ENCODE results near the gene BZW2.

DNA sequence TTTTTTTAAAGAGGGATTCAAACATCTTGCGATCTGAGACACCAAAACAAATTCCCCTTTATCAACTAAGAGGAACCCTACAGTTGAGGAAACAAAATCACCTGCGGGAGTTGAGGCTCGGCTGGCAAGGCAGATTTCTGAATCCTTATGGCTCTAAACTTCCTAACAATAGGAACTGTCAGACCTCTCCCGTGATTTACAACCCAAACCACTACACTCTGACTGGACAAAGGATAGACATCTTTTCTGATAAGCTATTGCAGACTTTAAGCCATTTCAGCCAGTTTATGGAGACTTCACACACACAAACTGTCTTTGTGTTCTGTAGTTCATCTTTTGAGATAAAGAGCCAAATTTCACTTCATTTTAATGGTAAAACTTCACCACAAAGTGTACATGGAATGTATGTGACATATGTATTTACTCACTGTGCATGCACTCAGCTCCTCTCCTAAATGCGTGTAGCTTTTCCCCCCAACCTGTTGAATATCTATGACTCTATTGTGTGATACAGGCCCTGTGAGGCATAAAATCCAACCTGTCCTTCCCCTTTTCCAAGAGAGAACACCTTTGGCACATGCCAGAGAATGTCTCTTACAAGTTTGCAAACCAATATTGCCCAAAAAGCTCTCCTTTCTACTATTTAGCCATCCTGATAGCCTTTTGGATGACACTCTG is 92.2 kb downstream of the BZW2 start:
- TF ChIP-seq POLR2A (IDR thresholded peaks at IDR 0.05): no peak
- TF ChIP-seq, protein P1, sequence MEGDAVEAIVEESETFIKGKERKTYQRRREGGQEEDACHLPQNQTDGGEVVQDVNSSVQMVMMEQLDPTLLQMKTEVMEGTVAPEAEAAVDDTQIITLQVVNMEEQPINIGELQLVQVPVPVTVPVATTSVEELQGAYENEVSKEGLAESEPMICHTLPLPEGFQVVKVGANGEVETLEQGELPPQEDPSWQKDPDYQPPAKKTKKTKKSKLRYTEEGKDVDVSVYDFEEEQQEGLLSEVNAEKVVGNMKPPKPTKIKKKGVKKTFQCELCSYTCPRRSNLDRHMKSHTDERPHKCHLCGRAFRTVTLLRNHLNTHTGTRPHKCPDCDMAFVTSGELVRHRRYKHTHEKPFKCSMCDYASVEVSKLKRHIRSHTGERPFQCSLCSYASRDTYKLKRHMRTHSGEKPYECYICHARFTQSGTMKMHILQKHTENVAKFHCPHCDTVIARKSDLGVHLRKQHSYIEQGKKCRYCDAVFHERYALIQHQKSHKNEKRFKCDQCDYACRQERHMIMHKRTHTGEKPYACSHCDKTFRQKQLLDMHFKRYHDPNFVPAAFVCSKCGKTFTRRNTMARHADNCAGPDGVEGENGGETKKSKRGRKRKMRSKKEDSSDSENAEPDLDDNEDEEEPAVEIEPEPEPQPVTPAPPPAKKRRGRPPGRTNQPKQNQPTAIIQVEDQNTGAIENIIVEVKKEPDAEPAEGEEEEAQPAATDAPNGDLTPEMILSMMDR (IDR thresholded peaks at IDR 0.05): no peak
- no peak for TF ChIP-seq EP300 (IDR thresholded peaks at IDR 0.05)
